ENCODE data around the gene DNAJB6. TPM values are rescaled to one million over a fixed set of nuclear protein-coding genes. Genes with fewer than 3 reads are reported as not detected.

The DNAJB6 gene
- total RNA-seq, 4 donors from 2014 or later: 103 to 151 (median 139) TPM

DNA sequence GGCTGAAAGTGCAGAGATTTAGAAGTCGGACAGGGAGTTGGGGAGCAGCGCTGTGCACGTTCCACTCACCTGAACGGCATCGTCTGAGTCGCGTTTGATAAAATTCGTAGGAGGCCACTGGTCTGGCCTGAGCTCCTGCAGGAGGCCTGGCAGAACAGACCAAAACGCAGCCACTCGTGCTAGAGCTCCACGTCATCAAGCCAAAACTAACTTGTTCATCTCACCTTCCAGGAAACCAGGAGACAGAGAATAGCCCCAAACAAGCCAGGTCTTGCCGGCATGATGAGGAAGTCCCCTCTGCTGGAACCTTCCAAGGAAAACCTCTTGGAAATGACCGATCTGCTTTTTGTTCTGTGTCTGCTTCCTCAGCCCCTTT lies 43.4 kb upstream of the DNAJB6 start:
- Histone ChIP-seq H3K4me3 (no peak overlapping the region), H3K36me3 (no peaks in the 10 kb centered on the region), H3K27ac (replicated peaks in 1 of 4) (no peak overlapping the region), H3K9me3 (no peaks in the 10 kb centered on the region), H3K27me3 (peaks cover 0 to 30% (median 0%) of the 10 kb centered on the region in 4 donors), H3K4me1 (no peaks in the 10 kb centered on the region)
- TF ChIP-seq POLR2A (IDR thresholded peaks at IDR 0.05; ENCODE audit: low read depth): no peak
- no peak for TF ChIP-seq EP300 (IDR thresholded peaks at IDR 0.05)
- TF ChIP-seq POLR2AphosphoS5 (IDR thresholded peaks at IDR 0.05): no peak
- TF ChIP-seq, protein P1, sequence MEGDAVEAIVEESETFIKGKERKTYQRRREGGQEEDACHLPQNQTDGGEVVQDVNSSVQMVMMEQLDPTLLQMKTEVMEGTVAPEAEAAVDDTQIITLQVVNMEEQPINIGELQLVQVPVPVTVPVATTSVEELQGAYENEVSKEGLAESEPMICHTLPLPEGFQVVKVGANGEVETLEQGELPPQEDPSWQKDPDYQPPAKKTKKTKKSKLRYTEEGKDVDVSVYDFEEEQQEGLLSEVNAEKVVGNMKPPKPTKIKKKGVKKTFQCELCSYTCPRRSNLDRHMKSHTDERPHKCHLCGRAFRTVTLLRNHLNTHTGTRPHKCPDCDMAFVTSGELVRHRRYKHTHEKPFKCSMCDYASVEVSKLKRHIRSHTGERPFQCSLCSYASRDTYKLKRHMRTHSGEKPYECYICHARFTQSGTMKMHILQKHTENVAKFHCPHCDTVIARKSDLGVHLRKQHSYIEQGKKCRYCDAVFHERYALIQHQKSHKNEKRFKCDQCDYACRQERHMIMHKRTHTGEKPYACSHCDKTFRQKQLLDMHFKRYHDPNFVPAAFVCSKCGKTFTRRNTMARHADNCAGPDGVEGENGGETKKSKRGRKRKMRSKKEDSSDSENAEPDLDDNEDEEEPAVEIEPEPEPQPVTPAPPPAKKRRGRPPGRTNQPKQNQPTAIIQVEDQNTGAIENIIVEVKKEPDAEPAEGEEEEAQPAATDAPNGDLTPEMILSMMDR (IDR thresholded peaks at IDR 0.05): no peak
- intact Hi-C loops (cut with DNase I): no loop called here
- 86% methylated on average over 13 of the region's 13 CpGs for WGBS
- no peak for DNase-seq (ENCODE audit: extremely low spot score)

DNA sequence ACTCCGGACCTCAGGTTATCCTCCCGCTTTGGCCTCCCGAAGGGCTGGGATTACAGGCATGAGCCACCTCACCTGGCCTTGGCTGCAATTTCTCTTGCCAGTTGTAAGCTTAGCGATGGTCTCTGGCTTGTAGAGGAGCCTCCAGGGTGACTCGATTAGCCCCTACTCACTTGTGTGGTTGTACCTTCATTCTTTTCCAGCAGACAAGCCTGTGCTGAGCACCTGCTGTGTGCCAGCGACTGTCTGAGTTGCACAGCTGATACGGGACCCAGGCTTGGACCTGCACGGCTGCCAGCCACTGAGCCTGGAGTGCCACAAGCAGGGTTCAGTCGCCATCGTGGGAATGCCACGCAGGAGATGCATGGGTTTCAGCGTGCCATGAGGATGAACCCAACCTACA lies 42.0 kb upstream of the DNAJB6 start:
- Histone ChIP-seq H3K4me3 (no peak overlapping the region), H3K9me3 (no peaks in the 10 kb centered on the region), H3K27me3 (peaks cover 0 to 37% (median 0%) of the 10 kb centered on the region in 4 donors), H3K4me1 (no peaks in the 10 kb centered on the region), H3K36me3 (no peaks in the 10 kb centered on the region), H3K27ac (replicated peaks in 1 of 4) (no peak overlapping the region)
- WGBS: 92% methylated on average over 12 of the region's 12 CpGs
- intact Hi-C loops (cut with DNase I): no loop called here
- DNase-seq (ENCODE audit: extremely low spot score): no peak
- no peak for TF ChIP-seq POLR2A (IDR thresholded peaks at IDR 0.05; ENCODE audit: low read depth)
- TF ChIP-seq, protein P1 (IDR thresholded peaks at IDR 0.05): no peak
- no peak for TF ChIP-seq POLR2AphosphoS5 (IDR thresholded peaks at IDR 0.05)
- no peak for TF ChIP-seq EP300 (IDR thresholded peaks at IDR 0.05)

DNA sequence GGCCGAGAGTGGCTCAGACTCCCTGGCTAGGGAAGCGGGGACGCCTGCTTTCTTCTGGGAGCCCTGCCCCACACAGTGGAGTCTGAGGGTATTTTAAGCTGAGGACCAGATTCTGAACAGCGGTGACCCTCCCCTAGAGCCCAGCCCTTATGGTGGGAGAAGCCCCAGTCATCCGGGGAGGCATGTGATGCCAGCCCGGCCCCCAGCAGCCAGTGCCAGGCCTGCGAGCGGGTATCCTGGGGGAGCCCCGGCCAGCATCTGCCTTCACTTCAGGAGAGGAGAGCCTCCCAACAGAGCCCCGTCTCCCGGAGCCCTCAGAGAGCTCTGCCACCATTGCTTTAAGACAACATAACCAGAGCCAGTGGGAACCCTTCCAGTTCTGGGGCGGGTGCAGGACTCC lies 41.5 kb upstream of the DNAJB6 start:
- WGBS: 85% methylated on average over 3 of the region's 12 CpGs
- H3K27ac ChIP-seq (replicated peaks in 1 of 4): no peak overlapping the region
- TF ChIP-seq POLR2A (IDR thresholded peaks at IDR 0.05; ENCODE audit: low read depth) (no peak), EP300 (IDR thresholded peaks at IDR 0.05) (no peak), POLR2AphosphoS5 (IDR thresholded peaks at IDR 0.05) (no peak)
- TF ChIP-seq, protein P1 (IDR thresholded peaks at IDR 0.05): no peak
- peaks cover 0 to 37% (median 0%) of the 10 kb centered on the region in 4 donors for H3K27me3 ChIP-seq
- H3K4me1 ChIP-seq: no peaks in the 10 kb centered on the region
- H3K4me3 ChIP-seq: no peak overlapping the region
- H3K36me3 ChIP-seq: no peaks in the 10 kb centered on the region
- intact Hi-C loops (cut with DNase I): no loop called here
- DNase-seq (ENCODE audit: extremely low spot score): no peak
- H3K9me3 ChIP-seq: no peaks in the 10 kb centered on the region

DNA sequence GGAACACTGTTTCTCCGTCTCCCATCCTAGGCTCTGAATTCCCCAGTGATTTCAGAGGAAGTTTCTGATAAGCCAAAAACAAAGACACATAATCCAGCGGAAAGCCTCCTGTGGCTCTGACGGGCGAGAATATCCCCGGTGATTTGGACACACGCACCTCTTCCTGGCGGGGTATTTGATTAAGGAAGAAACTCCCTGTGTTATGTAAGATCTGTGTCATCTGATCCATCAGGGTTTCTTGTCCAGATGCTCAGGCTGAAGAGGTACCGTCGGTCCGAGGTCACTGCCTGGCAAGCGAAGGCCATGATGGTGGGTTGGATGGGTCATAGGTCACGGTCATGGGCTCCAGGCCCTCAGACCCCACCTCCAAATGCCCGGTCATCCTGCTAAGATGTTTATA lies 39.6 kb upstream of the DNAJB6 start:
- no peaks in the 10 kb centered on the region for H3K9me3 ChIP-seq
- WGBS: 71% methylated on average over 12 of the region's 13 CpGs
- intact Hi-C loops (cut with DNase I): no loop called here
- H3K4me3 ChIP-seq: no peak overlapping the region
- no peak for DNase-seq (ENCODE audit: extremely low spot score)
- no peaks in the 10 kb centered on the region for H3K4me1 ChIP-seq
- no peak overlapping the region for H3K27ac ChIP-seq (replicated peaks in 1 of 4)
- H3K27me3 ChIP-seq: peaks cover 0 to 38% (median 0%) of the 10 kb centered on the region in 4 donors
- H3K36me3 ChIP-seq: no peaks in the 10 kb centered on the region
- TF ChIP-seq POLR2AphosphoS5 (IDR thresholded peaks at IDR 0.05): no peak
- TF ChIP-seq, protein P1 (IDR thresholded peaks at IDR 0.05): no peak
- no peak for TF ChIP-seq EP300 (IDR thresholded peaks at IDR 0.05)
- no peak for TF ChIP-seq POLR2A (IDR thresholded peaks at IDR 0.05; ENCODE audit: low read depth)

DNA sequence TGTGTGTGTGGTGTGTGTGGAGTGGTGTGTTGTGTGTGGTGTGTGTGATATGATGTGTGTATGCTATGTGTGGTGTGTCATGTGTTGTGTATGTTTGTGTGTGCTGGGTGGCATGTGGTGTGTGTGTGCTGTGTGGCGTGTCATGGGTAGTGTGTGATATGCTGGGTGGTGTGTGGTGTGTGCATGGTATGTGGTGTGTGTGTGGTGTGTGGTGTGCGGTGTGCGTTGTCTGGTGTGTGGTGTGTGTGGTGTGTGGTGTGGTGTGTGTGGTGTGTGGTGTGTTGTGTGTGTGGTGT lies 37.5 kb upstream of the DNAJB6 start:
- no peaks in the 10 kb centered on the region for H3K4me1 ChIP-seq
- WGBS: 95% methylated on average over 3 of the region's 3 CpGs
- H3K4me3 ChIP-seq: no peak overlapping the region
- H3K36me3 ChIP-seq: no peaks in the 10 kb centered on the region
- TF ChIP-seq POLR2A (IDR thresholded peaks at IDR 0.05; ENCODE audit: low read depth) (no peak), POLR2AphosphoS5 (IDR thresholded peaks at IDR 0.05) (no peak), EP300 (IDR thresholded peaks at IDR 0.05) (no peak)
- TF ChIP-seq, protein P1 (IDR thresholded peaks at IDR 0.05): no peak
- H3K9me3 ChIP-seq: no peaks in the 10 kb centered on the region
- H3K27me3 ChIP-seq: peaks cover 0 to 33% (median 0%) of the 10 kb centered on the region in 4 donors
- DNase-seq (ENCODE audit: extremely low spot score): no peak
- intact Hi-C loops (cut with DNase I): no loop called here
- H3K27ac ChIP-seq (replicated peaks in 1 of 4): no peak overlapping the region

All from esophagus muscularis mucosa (tissue), 4 donors.